ENCODE data around the gene FGF12.
A peak's percentile ranks its signal among the peaks of the same experiment; 100 is the strongest.

DNA sequence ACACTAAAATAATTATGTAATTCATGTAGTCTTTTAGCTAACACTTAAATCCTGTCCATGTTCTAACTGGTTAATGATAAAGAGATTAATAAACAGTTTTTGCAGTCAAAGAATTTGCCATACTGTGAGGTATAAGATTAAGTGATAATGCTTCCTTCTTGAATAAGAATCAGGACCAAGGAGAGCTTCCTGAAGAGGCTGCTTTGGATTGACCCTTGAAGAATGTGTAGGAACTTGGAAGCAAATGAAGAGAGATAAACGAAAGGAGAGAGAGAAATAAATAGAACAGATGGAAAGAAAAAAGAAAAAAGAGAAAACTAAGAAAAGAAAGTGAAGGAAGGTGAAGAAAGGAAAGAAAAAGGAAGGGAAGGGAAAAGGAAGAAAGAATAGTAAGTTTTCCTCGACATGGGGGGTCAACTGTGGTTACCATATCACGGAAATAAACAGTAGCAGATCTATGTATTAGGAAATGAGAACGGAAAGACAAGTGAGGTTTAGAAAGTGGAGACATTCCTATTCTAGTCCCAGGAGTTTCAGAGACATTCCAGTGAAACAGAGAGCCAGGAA, 539.8 kb downstream of the FGF12 start:
- TF ChIP-seq TCF7L2 (IDR thresholded peaks at IDR 0.05; ENCODE audit: low read depth, low read length), result no peak
- TF ChIP-seq, protein P1, sequence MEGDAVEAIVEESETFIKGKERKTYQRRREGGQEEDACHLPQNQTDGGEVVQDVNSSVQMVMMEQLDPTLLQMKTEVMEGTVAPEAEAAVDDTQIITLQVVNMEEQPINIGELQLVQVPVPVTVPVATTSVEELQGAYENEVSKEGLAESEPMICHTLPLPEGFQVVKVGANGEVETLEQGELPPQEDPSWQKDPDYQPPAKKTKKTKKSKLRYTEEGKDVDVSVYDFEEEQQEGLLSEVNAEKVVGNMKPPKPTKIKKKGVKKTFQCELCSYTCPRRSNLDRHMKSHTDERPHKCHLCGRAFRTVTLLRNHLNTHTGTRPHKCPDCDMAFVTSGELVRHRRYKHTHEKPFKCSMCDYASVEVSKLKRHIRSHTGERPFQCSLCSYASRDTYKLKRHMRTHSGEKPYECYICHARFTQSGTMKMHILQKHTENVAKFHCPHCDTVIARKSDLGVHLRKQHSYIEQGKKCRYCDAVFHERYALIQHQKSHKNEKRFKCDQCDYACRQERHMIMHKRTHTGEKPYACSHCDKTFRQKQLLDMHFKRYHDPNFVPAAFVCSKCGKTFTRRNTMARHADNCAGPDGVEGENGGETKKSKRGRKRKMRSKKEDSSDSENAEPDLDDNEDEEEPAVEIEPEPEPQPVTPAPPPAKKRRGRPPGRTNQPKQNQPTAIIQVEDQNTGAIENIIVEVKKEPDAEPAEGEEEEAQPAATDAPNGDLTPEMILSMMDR (IDR thresholded peaks at IDR 0.05), result no peak
- no peak for TF ChIP-seq SIN3A (IDR thresholded peaks at IDR 0.05; ENCODE audit: borderline replicate concordance, insufficient read depth, low read depth, low read length)
- no peak for TF ChIP-seq POLR2AphosphoS5 (IDR thresholded peaks at IDR 0.05; ENCODE audit: low read depth, low read length)
- TF ChIP-seq, protein P2, sequence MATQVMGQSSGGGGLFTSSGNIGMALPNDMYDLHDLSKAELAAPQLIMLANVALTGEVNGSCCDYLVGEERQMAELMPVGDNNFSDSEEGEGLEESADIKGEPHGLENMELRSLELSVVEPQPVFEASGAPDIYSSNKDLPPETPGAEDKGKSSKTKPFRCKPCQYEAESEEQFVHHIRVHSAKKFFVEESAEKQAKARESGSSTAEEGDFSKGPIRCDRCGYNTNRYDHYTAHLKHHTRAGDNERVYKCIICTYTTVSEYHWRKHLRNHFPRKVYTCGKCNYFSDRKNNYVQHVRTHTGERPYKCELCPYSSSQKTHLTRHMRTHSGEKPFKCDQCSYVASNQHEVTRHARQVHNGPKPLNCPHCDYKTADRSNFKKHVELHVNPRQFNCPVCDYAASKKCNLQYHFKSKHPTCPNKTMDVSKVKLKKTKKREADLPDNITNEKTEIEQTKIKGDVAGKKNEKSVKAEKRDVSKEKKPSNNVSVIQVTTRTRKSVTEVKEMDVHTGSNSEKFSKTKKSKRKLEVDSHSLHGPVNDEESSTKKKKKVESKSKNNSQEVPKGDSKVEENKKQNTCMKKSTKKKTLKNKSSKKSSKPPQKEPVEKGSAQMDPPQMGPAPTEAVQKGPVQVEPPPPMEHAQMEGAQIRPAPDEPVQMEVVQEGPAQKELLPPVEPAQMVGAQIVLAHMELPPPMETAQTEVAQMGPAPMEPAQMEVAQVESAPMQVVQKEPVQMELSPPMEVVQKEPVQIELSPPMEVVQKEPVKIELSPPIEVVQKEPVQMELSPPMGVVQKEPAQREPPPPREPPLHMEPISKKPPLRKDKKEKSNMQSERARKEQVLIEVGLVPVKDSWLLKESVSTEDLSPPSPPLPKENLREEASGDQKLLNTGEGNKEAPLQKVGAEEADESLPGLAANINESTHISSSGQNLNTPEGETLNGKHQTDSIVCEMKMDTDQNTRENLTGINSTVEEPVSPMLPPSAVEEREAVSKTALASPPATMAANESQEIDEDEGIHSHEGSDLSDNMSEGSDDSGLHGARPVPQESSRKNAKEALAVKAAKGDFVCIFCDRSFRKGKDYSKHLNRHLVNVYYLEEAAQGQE (IDR thresholded peaks at IDR 0.05; ENCODE audit: insufficient read depth in 1 of 2, low read depth in 2 of 2, low read length in 1 of 2), result peak in 1 of 2 experiments; percentile 74; a peak in 2 of 4 replicates

Data from Panc1 (cell line).